Tibial nerve (tissue), 3 donors: ENCODE results near the gene SHISAL1.

Experiments used
- CTCF ChIP-seq, 5 experiments: fragments of 200-600 bp in 3 of 5; fragments of 450-650 bp in 2 of 5; sonication (generic) in 3 of 5; IDR thresholded peaks; one replicate each; pipeline ENCODE4 v1.5.1; 2016 to 2019; ENCODE audit warnings: antibody characterized with exemption in 5 of 5, mild to moderate bottlenecking in 3 of 5, moderate library complexity in 2 of 5
- POLR2A ChIP-seq, 2 donors: fragments of 450-650 bp; IDR thresholded peaks; one replicate each; pipeline ENCODE4 v1.6.1; 2017; ENCODE audit warnings: antibody characterized with exemption in 2 of 2, mild to moderate bottlenecking in 2 of 2, moderate library complexity in 2 of 2

GRCh38 chr22:44281768-44282637 lies 30.7 kb downstream of the SHISAL1 start:
- TF ChIP-seq CTCF (IDR thresholded peaks at IDR 0.05) (no peak), POLR2A (IDR thresholded peaks at IDR 0.05) (no peak)
